ENCODE measurements around the gene TOB2.

TOB2 gene

DNA sequence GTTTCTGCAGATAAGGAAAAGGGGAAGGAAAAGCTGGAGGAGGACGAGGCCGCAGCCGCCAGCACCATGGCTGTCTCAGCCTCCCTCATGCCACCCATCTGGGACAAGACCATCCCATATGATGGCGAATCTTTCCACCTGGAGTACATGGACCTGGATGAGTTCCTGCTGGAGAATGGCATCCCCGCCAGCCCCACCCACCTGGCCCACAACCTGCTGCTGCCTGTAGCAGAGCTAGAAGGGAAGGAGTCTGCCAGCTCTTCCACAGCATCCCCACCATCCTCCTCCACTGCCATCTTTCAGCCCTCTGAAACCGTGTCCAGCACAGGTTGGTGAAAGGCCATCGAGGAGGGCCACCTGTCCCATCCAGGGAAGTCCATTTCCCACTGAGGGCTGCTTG is 59.3 kb downstream of the TOB2 start:
- no peak for DNase-seq (ENCODE audit: low read depth in 2 of 2)

DNA sequence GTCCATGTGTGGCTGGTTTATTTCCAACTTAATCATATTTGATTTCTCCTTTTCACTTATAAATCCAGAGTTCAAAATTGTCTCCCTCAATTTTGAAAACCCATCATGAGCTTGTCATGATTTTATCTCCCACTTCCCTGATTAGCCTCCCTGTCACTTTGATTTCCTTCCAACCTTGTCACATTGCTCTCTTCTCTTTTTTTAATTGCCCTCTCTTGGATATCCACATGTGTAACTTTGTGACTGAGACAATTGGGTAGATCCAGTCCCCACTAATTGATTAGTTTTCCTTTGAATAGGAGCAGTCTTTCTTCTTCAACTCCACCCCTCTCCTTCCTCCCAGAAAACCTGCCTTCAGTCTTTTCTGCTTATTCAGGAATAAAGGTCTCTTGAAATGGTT is 62.5 kb downstream of the TOB2 start:
- DNase-seq (ENCODE audit: low read depth in 2 of 2) = no peak
